Stimulated activated CD4-positive, alpha-beta T cell treated with anti-CD3 and anti-CD28 coated beads, Interleukin-15, amount 100 ng/mL, for 24 hours (primary cell): ENCODE data around the gene TSPAN18.

Experiments used
- DNase-seq: peaks from one replicate; pipeline ENCODE4 v3.0.0-alpha.2; 2020

Gene TSPAN18, protein sequence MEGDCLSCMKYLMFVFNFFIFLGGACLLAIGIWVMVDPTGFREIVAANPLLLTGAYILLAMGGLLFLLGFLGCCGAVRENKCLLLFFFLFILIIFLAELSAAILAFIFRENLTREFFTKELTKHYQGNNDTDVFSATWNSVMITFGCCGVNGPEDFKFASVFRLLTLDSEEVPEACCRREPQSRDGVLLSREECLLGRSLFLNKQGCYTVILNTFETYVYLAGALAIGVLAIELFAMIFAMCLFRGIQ

DNA sequence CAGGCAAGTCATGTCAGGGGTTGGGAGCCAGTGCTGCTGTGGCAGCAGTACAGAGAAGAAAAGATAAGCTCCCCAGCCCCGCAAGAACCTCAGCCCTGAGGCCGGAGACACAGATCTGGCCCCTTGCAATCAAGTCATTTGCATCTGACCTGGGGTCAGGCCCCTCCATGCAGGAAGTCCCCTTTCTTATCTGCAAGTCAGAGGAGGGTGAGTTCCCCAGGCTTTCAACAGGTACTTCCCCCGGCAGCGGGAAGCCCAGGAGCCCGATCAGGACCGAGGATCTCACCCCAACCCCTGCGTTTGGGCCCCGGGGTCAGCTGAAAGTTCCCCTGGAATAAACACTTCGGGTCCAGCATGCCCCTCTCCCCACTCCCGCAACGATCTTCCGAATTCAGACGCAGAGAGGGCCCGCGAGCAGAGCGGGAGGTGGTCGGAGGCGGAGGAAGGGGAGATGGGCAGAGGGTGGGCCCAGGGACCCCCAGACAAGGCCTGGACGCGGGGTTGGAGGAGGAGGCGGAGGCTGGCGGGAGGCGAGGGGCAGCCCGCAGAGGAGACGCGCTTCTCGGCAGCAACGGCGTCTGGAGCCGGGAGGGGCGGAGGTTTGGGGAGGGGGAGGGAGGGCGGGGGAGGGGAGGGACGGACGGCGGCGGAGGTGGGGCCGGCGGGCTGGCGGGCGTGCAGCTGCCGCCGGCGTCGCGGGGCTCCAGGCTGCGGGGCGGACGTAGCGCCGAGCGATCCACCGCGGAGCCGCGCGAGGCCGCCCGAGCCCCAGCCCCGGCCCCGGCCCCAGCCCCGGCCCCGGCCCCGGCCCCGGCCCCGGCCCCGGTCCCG lies at the start of gene TSPAN18:
Gene TSPAN18 (plus strand): TSS at position 680 of the 831 bp plus-strand sequence. CDS start 179,455 bp downstream, outside the sequence.
- peak; percentile 44 for DNase-seq

DNA sequence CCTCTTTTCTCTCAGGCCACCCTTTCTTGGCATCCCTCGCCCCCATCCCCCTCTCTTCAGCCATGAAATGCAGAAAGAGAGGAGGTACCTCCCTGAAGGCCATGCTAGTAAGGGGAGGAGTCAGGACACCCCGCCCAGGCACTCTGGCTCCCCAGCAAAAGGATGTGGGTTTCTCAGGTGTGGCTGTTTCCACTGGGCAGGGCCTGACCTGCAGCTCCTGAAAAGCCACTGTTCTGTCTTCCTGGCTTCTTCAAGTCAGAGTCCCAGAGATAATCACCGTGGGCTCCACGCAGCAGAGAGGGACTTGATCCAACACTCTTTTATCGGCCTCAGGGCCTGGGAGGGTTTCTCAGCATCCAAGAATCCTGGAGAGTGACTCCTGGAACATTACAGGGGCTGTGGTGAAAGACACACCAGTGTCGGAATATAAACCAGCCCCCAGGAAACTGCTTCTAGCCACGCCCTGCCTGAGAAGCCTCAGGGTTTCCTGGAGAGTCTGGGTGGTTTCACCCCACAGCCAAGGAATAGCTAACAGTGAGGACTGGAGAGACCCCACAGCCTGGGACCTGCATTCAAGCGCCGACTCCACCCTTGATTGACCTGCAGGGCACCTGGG lies 45.7 kb upstream of the TSPAN18 start:
- DNase-seq = peak; percentile 65

DNA sequence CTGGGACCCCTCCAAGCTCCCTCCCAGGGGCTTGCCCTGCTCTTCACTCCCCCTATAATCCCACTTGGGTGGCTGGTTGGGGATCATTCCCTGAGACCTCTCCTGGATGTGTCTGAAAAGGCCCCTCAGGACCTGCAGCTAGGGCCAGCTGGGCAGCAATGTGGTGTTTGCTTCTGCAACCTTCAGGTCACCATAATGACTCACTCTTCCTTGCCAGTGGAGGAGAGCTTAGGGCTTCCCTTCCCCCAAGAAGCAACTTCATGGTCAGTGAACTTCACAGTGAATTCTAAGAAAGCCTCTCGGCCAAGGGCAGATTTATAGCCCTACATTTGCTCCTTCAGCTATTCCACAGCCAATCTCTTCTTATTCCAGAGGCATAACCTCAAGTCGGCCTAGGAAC lies 45.1 kb upstream of the TSPAN18 start:
- no peak for DNase-seq

DNA sequence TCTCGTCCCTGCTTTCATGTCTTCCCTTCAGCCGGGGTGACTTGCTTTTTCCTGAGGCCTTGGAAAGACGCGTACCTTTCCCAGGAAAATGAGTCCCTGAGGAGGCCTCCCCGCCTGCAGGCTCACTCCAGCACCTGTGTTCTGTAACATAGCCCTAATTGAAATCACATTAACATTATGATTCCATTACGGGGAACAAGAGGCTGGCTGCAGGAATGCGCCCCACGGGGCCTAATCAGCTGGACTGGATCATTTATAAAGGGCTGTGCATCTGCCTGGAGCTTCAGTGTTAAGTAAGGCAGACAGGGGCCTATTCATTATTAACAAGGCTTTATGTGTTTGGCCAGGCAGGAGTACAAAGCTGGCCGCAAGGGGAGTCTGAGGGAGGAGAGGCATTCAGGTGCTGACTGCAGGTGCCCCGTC lies 41.9 kb upstream of the TSPAN18 start:
- DNase-seq = no peak

DNA sequence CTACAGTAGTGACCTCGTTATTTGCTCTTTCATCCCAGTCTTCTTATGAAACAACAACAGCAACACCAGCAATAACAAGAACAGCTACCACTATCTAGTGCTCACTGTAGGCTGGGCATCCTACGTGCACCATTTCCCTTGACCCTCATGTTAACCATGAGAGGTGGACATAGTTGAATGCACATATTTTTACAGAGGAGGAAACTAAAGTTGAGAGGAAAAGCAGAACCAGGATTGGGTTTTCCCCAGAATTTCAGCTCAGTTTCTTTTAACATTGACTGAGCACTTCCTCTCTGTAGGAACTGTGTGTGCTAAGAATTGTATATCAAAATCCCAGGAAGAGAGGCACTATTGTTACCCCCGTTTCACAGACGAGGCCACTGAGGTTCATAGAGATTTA lies 39.4 kb upstream of the TSPAN18 start:
- no peak for DNase-seq

DNA sequence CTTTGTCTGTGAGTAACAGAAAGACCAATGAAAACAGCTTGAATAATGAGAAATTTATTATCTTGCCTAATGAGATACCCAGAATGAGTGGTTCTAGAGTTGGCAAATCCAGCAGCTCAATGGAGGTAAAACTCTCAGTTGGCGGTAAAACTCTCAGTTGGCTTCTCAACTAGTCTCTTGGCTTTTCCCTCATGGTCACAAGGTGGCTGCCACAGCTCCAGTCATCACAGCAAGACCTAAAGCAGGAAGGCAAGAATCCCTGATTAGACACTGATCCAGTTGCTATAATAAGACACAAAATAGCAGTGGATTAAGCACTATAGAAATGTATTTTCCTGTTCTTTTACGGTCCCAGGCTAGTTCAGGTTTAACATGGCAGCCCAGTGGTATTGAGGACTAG lies 37.5 kb upstream of the TSPAN18 start:
- DNase-seq = no peak

DNA sequence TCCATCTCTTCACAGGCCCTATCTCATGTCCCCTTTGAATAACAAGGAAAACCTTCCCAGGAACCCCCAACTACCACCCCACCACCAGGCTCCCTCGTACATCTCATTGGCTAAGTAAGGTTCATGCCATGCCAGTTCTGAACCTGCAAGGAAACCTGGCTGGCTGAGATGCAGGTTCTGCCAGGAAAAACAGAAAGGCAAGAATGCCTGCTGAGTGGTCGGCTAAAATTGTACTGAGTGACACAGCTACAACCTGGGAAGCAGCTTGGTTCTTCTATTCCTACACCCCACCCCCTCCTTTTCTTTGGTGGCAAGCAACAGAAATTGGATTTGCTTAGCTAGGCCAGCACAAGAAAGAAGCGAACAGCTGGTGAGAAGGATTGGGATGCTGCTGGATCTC lies 36.1 kb upstream of the TSPAN18 start:
- DNase-seq = no peak

DNA sequence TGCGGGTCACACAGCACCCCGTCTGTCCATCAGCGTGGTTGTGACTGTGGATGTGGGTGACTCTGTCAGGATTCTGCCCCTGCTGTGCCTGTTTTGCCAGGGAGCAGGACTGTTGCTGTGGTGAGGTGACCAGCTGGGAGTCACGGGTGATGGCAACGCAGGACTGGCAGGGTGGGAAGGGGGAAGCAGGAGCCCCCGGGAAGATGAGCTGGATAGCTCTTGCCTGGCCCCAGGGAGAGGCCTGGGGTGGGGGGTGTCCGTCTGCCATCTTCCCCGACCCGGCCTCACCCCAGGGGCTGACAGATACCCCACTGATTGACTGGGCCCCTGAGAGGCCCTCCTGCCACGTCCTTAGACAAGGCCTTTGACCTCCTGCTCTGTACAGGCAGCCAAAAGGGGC lies 34.3 kb upstream of the TSPAN18 start:
- no peak for DNase-seq

DNA sequence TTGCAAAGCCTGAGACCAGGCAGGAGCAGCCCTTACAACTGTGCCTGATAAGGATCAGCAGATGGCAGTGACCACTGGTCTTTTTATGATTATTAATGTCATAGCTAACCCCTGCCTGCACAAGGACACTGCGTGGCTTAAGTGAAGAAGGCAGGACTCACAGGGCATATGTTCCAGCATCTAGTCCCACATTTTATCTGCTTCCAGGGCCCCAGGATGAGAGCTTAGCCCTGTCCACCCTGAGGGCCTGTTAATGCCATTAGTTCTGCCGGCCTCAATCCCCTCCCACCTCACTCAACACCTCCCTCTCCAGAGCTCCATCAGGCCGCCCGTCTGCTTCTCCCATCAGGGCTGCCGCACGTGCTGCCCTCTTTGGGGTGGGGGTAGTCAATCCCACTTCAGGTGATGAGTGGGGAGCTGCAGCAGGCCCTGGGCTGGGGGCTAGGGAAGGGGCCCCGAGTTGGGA lies 33.1 kb upstream of the TSPAN18 start:
- no peak for DNase-seq

DNA sequence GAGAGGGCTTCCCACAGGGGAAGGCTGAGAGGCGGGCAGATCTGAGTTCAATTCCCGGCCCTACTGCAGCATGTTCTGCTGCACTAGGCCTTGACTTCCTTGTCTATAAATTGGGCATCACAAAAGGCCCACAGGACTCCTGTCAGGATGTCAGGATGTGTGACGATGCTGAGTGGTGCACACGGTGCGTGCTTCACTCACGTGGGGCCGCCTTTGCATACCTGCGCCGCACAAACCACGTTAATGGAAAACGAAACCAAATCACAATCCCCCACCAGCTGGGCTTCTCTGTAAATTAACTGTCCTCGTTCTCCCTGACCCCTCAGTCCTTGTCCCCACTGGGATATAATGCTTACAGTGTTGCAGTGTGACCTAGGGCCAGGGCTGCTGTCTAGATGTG lies 32.3 kb upstream of the TSPAN18 start:
- DNase-seq = no peak

DNA sequence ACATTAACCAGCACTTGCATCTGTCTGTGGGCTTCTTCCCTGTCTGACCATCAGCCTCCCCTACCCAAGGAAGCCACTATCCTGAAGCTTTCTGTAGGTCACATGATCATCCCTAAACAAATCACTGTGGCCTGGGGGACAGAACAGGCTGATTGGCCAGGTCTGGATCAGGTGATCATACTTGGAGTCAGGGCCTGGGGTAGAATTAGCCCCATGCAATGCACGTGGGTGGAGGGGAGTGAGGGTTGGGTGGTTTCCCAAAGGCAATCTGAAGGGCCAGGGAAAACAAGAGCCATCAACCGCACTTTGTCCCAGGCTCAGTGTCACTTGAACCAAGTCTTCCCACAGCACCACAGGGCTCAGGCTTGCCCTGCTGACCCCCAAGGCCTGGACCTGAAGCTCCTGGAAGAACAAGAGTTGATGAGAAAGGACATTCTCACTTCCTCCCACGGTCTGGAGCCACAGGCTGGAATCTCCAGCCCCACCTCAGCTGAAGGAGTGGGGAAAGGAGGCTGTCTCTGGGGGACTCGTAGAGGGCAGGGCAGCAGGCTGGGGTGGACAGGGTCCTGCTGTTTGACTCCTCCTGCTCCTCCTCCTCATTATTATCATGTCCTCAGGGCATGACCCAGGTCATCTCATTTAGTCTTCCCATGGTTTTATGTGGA lies 31.5 kb upstream of the TSPAN18 start:
- DNase-seq = no peak

DNA sequence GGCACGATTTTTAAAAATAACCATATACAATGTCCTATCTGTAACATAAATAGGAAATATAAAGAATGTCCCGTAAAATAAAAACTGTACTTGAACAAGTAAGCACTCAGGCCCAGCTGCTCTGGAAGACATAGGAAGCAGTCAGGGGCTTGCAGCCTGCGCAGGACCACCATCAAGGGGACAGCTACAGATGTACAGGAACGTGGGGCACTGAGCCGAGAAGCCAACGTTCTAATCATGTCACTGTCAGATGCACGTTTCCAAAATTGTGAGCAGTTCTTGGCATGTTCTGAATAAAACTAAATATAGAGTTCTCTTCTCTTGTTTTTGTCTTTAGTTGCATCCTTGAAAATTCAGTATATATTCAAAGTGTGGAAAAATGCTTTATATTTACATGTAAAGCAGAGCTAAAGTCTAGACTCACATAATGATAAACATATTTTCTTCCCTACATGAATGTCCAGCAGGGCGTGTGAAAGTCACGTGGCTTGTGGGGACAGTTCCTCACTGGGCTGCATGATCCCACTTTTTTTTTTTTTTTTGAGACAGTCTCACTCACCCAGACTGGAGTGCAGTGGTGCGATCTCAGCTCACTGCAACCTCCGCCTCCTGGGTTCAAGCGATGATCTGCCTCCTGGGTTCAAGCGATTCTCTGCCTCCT lies 28.4 kb upstream of the TSPAN18 start:
- DNase-seq = no peak

DNA sequence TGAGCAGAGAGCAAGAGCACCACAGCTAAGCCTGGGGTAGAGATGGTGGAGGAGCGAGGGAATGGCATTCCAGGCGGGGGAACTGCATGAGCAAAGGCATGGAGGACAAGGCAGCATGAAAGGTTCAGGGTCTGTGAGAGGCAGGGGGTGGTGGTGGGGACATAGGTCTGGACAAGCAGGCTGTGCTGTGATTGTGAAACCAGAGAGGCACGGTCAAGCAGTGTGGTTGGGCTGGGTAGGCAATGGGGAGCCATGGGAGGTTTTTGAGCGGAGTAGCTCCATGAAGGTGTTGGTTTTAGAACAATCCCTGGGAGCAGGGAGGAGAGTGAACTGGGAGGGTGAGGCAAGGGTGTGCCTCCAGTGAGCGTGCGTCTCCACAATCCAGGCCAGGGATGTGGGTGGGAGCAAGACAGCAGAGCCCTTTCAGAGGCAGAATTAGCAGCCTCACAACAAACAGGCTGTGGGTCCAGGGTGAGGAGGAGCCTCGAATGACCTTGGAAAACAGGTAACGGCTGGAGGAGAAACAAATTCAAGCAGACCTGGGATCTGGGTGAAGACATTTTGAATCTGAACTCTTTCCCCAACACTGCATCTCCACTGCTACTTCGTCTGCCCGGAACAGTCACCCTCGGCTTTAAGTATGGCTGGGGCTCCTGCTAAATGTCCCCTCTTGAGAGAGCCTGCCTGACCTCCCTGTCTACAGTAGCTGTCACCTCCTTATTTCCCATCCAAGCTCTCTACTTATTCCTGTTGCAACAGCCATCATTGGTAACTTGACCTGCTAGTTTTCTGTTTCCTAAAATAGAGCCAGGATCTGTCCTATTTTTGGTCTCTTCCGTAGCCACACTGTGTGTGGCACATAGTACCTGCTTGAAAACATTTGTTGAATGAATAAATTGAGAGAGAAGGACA lies 27.0 kb upstream of the TSPAN18 start:
- DNase-seq = no peak

DNA sequence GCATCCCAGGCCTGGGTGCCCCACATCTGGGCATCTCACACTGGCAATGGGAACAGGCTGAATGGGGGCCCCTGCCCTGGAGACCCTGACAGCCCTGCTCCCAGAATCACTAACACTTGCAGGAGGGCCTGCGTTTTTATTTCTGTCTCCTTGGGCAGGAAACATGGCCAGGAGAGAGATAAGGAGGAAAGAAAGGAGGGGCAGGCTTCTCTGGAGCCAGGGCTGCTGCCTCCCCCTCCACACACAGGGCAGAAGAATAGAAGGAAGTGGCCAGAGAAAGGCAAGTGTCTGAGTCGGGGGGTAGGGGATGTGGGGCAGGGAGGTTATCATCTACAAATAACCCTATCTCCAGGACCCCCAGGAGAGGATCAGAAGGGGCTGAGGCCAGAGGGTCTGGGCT lies 25.5 kb upstream of the TSPAN18 start:
- no peak for DNase-seq

DNA sequence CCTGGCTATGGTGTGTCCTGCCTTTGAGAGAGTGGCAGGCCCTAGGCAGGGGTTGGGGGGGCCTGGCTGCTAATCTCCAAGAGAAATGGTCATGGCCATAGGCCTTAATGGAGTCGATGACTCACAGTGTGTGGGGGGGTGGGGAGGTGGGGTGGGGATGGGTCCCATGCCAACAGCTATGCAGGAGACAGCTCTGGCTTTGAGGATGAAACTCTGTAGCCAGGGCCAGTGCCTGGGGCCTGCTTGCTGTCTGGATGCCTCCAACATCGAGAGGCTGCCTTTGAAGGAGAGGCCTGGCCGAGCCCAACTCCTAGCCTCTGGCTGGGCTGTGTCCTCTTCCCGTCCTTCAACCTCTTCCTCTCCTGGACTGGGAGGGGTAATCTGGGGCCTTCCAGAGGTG lies 23.9 kb upstream of the TSPAN18 start:
- no peak for DNase-seq

DNA sequence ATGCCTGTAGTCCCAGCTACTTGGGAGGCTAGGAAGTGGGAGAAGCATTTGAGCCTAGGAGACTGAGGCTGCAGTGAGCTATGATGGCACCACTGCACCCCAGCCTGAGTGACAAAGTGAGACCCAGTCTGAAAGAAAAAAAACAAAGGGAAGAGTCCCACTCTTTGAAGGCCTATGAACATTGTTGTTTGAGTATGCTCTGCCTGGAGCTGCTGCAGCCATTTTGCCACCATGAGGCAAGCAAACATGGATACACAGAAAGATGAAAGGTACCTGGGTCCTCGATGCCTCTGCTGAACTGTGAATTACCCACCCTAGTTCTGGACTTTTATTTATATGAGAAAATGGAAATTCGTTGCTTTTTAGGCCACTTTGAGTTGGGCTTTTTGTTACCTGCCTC lies 19.7 kb upstream of the TSPAN18 start:
- DNase-seq = no peak

DNA sequence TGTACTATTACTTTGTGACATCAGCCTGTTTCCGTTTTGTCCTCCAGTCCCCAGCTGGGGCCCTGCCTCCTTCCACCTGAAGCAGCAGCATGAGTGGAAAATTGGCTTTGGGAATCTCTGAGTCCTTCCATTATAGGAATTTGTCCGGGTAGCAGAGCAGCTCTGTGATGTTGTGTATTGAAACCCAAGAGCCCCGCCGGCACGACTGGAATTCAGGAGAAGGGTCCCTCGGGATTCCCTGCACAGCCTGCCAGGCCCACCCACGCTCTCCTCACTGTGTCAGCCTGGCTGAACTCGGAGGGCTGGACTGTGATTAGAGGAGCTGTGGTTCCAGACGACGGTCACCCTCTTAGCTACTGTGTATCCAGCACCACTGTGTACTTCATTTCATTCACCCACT lies 18.8 kb upstream of the TSPAN18 start:
- DNase-seq = no peak

DNA sequence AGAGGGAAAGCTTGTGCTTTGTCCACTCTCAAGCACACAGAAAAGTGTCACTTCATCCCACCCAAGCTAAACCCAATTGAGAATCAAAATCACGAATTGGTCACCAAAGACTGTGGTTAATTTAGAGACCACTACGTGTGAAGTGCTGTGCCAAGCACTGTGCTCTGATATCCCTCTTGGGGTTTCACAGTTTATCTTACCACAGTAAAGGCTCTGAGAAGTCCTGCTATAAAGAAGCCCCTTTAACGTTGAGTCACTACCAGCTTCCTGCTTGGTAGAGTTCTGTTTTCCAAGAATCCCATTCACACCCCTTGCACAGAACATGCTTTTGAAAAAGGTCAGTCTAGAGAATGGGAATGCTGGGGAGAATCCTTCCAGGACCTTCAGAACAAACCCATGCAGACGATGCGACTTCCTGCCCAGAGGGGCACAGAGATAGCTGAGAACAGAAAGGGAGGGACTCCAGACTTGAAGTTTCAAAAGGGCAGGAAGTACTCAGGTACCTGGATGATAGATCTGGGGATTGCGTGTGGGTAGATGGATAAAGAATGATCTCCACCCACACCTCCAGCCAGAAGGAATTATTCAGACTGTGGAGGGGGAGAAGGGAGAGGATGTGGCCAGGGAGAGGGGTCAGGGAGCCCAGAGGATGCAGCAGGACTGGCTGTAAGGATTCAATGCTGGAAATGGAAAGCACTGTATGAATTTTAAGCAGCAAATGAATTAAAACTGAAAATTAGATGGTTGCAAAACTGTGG lies 18.1 kb upstream of the TSPAN18 start:
- DNase-seq = no peak

DNA sequence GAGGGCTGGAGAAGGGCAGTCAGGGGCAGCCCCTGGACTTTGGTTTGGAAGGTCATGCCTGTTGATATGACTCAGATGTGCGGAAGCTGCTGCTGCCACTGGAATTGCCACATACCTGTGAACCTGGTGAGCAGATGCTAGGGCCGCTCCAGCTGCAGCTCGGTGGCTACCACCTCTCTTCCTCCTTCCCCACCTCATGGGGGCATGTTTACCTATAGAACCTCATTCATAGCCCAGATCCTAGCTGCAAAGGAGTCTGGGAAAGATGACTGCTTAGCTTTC lies 17.5 kb upstream of the TSPAN18 start:
- DNase-seq = no peak

DNA sequence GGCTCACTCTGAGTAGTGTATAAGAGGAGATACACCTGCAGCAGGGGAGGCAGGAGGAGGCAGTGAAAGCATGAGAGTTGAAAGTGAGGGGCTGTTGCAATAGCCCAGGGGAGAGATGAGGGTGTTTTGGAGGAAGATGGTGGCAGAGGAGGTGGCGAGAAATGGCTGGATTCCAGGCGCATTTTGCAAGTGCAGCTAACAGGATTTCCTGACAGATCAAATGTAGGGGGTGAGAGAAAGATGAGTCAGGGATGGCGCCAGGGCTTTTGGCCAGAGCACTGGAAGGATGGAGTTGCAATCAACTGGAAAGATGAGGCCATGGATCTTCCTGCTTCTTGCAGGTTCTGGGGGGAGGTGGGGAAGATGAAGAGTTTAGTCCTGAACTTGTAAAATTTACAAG lies 16.8 kb upstream of the TSPAN18 start:
- no peak for DNase-seq

DNA sequence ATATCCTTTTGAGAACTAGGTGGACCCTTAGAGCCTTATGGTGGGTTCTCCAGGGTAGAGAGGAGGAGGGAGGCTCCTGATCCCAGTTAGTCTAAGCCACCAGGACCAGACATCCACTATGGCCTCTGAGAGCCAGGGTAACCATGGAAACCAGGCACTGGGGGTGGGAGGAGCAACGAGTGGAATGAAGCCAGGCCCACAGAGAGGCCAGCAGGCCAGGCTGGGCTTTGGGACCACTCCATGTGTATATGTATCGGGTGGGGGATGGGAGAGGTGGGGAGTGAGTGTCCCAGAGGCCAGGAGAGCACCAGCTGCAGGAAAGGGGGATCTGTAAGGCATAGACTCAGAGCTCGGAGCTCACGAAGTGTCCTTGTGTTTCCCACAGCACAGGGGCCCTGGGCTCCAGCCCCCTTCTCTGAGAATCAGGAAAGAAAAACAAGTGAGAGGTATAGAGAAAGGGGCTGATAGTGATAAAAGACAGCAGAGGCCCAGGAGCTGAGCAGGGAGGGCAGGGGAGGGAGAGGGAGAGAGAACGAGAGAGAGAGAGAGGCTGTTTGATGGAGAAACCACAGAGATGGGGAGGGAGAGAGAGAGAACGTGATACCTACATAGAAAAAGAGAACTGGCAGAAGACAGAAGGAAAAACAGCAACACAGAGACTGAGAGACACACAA lies 15.5 kb upstream of the TSPAN18 start:
- DNase-seq = no peak
